IMR-90 (cell line): ENCODE results near the gene PYDC1. TPM values are rescaled to one million over a fixed set of nuclear protein-coding genes. Genes with fewer than 3 reads are reported as not detected.
A peak's percentile ranks its signal among the peaks of the same experiment; 100 is the strongest.

Experiments
- ATAC-seq: fragments of 200-7000 bp; cut with Tn5 transposase; 2 replicates; pipeline ENCODE4 v1.9.1; 2020; ENCODE audit warnings: low read depth, mild to moderate bottlenecking, moderate library complexity
- BruUV-seq: library from RNA; stranded (reverse); fragments of 400-500 nt; replicated peaks from 2 replicates; lab custom pipeline; 2021; lab: Mats Ljungman, UMichigan
- CTCF ChIA-PET: fragments of 300-600 bp; formaldehyde crosslinking; extraction: SDS; loops from one replicate; lab custom pipeline; 2021; ENCODE audit warnings: antibody characterized with exemption; lab: Yijun Ruan, JAX
- POLR2A ChIA-PET: fragments of 300-600 bp; sonication (Branson Sonifier 250); formaldehyde crosslinking; loops from one replicate; lab custom pipeline; 2022; ENCODE audit warnings: antibody characterized with exemption; ENCODE audit not compliant: unreplicated experiment; lab: Charles Lee
- DNase-seq: peaks from one replicate; pipeline ENCODE4 v3.0.0; 2013
- H2AFZ ChIP-seq: replicated peaks from 2 replicates; pipeline ENCODE3; 2013; ENCODE audit warnings: low read length, mild to moderate bottlenecking; ENCODE audit not compliant: poor library complexity
- H2AK5ac ChIP-seq: 2 replicates; pipeline ENCODE4 v1.6.1; 2013; ENCODE audit warnings: low read depth, low read length, inconsistent platforms
- H2AK9ac ChIP-seq: replicated peaks from 2 replicates; pipeline ENCODE3; 2013; ENCODE audit warnings: mild to moderate bottlenecking, low read depth, low read length, moderate library complexity; ENCODE audit not compliant: poor library complexity
- H2BK120ac ChIP-seq: 2 replicates; pipeline ENCODE4 v1.6.1; 2013; ENCODE audit warnings: low read depth, low read length, inconsistent platforms
- H2BK15ac ChIP-seq: 3 replicates; pipeline ENCODE4 v1.6.1; 2013; ENCODE audit warnings: low read depth, low read length, inconsistent platforms
- H2BK20ac ChIP-seq: 2 replicates; pipeline ENCODE4 v1.6.1; 2013; ENCODE audit warnings: low read depth, mild to moderate bottlenecking, inconsistent platforms, low read length, moderate library complexity
- H2BK5ac ChIP-seq: 2 replicates; pipeline ENCODE4 v1.6.1; 2013; ENCODE audit warnings: mild to moderate bottlenecking, low read depth, low read length, inconsistent platforms; ENCODE audit not compliant: poor library complexity, severe bottlenecking
- H3K14ac ChIP-seq: replicated peaks from 2 replicates; pipeline ENCODE4 v1.6.1; 2013; ENCODE audit warnings: low read depth, low read length, inconsistent platforms
- H3K18ac ChIP-seq: 2 replicates; pipeline ENCODE4 v1.6.1; 2013; ENCODE audit warnings: low read depth, low read length, control low read depth
- H3K23ac ChIP-seq: 2 replicates; pipeline ENCODE4 v1.6.1; 2013; ENCODE audit warnings: low read depth, low read length, inconsistent platforms
- H3K27ac ChIP-seq: 2 replicates; pipeline ENCODE4 v1.5.1; 2013; ENCODE audit warnings: mild to moderate bottlenecking, control low read depth, low read length; ENCODE audit not compliant: insufficient read depth
- H3K27me3 ChIP-seq: 2 replicates; pipeline ENCODE4 v1.6.1; 2013; ENCODE audit warnings: low read length; ENCODE audit not compliant: control insufficient read depth, insufficient read depth
- H3K36me3 ChIP-seq: 2 replicates; pipeline ENCODE4 v1.6.1; 2013; ENCODE audit warnings: low read length, mixed read lengths; ENCODE audit not compliant: control insufficient read depth, insufficient read depth
- H3K4ac ChIP-seq: 2 replicates; pipeline ENCODE4 v1.6.1; 2013; ENCODE audit warnings: low read depth, low read length, inconsistent platforms
- H3K4me1 ChIP-seq: 2 replicates; pipeline ENCODE4 v1.6.1; 2013; ENCODE audit warnings: low read length, mixed read lengths; ENCODE audit not compliant: control insufficient read depth, insufficient read depth
- H3K4me2 ChIP-seq: 2 replicates; pipeline ENCODE4 v1.6.1; 2013; ENCODE audit warnings: low read depth, mild to moderate bottlenecking, control low read depth, low read length, moderate library complexity
- H3K4me3 ChIP-seq: 2 replicates; pipeline ENCODE4 v1.5.1; 2013; ENCODE audit warnings: low read depth, mild to moderate bottlenecking, control low read depth, low read length, moderate library complexity; ENCODE audit not compliant: insufficient read depth
- H3K56ac ChIP-seq: 2 replicates; pipeline ENCODE4 v1.6.1; 2013; ENCODE audit warnings: low read length, inconsistent platforms; ENCODE audit not compliant: insufficient read depth; ENCODE audit errors: extremely low read depth
- H3K79me1 ChIP-seq, 2 experiments: 2 replicates each; pipeline ENCODE4 v1.6.1; 2013; ENCODE audit warnings: low read length in 2 of 2, inconsistent platforms in 1 of 2, low read depth in 1 of 2
- H3K9ac ChIP-seq: 2 replicates; pipeline ENCODE4 v1.6.1; 2013; ENCODE audit warnings: low read depth, low read length, control low read depth
- H3K9me1 ChIP-seq: 2 replicates; pipeline ENCODE4 v1.6.1; 2013; ENCODE audit warnings: low read length, inconsistent platforms; ENCODE audit not compliant: insufficient read depth
- H3K9me3 ChIP-seq: 2 replicates; pipeline ENCODE4 v1.6.1; 2013; ENCODE audit warnings: low read length; ENCODE audit not compliant: control insufficient read depth, insufficient read depth
- H4K20me1 ChIP-seq: 2 replicates; pipeline ENCODE4 v1.6.1; 2013; ENCODE audit warnings: low read length, inconsistent platforms; ENCODE audit not compliant: insufficient read depth
- H4K5ac ChIP-seq: 2 replicates; pipeline ENCODE4 v1.6.1; 2013; ENCODE audit warnings: mild to moderate bottlenecking, low read depth, low read length, control low read depth
- H4K8ac ChIP-seq, 2 experiments: 2 replicates each; pipeline ENCODE4 v1.6.1; 2013; ENCODE audit warnings: low read depth in 2 of 2, low read length in 2 of 2, control low read depth in 1 of 2, inconsistent platforms in 1 of 2
- H4K91ac ChIP-seq: 2 replicates; pipeline ENCODE4 v1.6.1; 2013; ENCODE audit warnings: low read depth, low read length, inconsistent platforms; ENCODE audit not compliant: insufficient read depth
- BHLHE40 ChIP-seq: fragments of 150-350 bp; IDR thresholded peaks from 2 replicates; pipeline ENCODE4 v1.6.1; 2016; ENCODE audit warnings: mild to moderate bottlenecking, low read depth, low read length
- CEBPB ChIP-seq: IDR thresholded peaks from 2 replicates; pipeline ENCODE4 v1.6.1; 2012; ENCODE audit warnings: low read depth, low read length, improper control_type of control experiment
- CHD1 ChIP-seq: IDR thresholded peaks from 2 replicates; pipeline ENCODE4 v1.6.1; 2012; ENCODE audit warnings: low read depth, low read length, improper control_type of control experiment
- CTCF ChIP-seq: conservative IDR thresholded peaks from 2 replicates; pipeline ENCODE4 v1.5.1; 2012; ENCODE audit warnings: mild to moderate bottlenecking, low read depth, low read length, improper control_type of control experiment
- ELK1 ChIP-seq: fragments of 150-350 bp; IDR thresholded peaks from 2 replicates; pipeline ENCODE4 v1.6.1; 2016; ENCODE audit warnings: low read depth, mild to moderate bottlenecking, low read length, moderate library complexity, borderline replicate concordance
- FOS ChIP-seq: fragments of 150-350 bp; IDR thresholded peaks from 2 replicates; pipeline ENCODE4 v1.6.1; 2016; ENCODE audit warnings: low read depth, low read length
- MAFK ChIP-seq: IDR thresholded peaks from 2 replicates; pipeline ENCODE4 v1.6.1; 2012; ENCODE audit warnings: low read depth, low read length, improper control_type of control experiment
- MAZ ChIP-seq: IDR thresholded peaks from 2 replicates; pipeline ENCODE4 v1.6.1; 2012; ENCODE audit warnings: low read depth, mild to moderate bottlenecking, low read length, improper control_type of control experiment, moderate library complexity, borderline replicate concordance
- MXI1 ChIP-seq: IDR thresholded peaks from 2 replicates; pipeline ENCODE4 v1.6.1; 2012; ENCODE audit warnings: low read depth, mild to moderate bottlenecking, low read length, moderate library complexity, borderline replicate concordance
- NFE2L2 ChIP-seq: fragments of 150-350 bp; IDR thresholded peaks from 2 replicates; pipeline ENCODE4 v1.6.1; 2016; ENCODE audit warnings: low read depth, mild to moderate bottlenecking, low read length
- POLR2A ChIP-seq: IDR thresholded peaks from 2 replicates; pipeline ENCODE4 v1.6.1; 2012; ENCODE audit warnings: mild to moderate bottlenecking, low read depth, low read length
- RAD21 ChIP-seq: IDR thresholded peaks from 2 replicates; pipeline ENCODE4 v1.6.1; 2012; ENCODE audit warnings: low read length, improper control_type of control experiment
- RCOR1 ChIP-seq: IDR thresholded peaks from 2 replicates; pipeline ENCODE4 v1.6.1; 2012; ENCODE audit warnings: mild to moderate bottlenecking, low read length, improper control_type of control experiment; ENCODE audit not compliant: insufficient replicate concordance
- RFX5 ChIP-seq: IDR thresholded peaks from 2 replicates; pipeline ENCODE4 v1.8.0; 2012; ENCODE audit warnings: low read depth, mild to moderate bottlenecking, low read length, moderate library complexity
- SMC3 ChIP-seq: fragments of 150-350 bp; IDR thresholded peaks from 2 replicates; pipeline ENCODE4 v1.6.1; 2016; ENCODE audit warnings: low read depth, mild to moderate bottlenecking, antibody characterized with exemption, low read length, moderate library complexity
- WGBS, 2 experiments: methylation state at CpG; one replicate each; pipeline versions ENCODE4 v1.1.5 to v1.1.7; 2013; ENCODE audit warnings: missing lambda C conversion rate in 2 of 2; ENCODE audit not compliant: insufficient read length in 1 of 2; ENCODE audit errors: extremely low coverage in 2 of 2; 5-methylcytosine and 5-hydroxymethylcytosine counted together
- dilution Hi-C: fragments of 300-500 bp; cut with HindIII; formaldehyde crosslinking; loops from one replicate; pipeline ENCODE4 v1.14.3; 2018; ENCODE audit warnings: low sequenced_read_pairs; ENCODE audit not compliant: unreplicated experiment
- in situ Hi-C: fragments of 300-500 bp; cut with MboI; formaldehyde crosslinking; loops from 3 replicates; pipeline ENCODE4 v1.14.3; 2019; ENCODE audit warnings: low sequenced_read_pairs, inconsistent platforms, mixed read lengths
- intact Hi-C: fragments of 100-400 bp; cut with micrococcal nuclease; formaldehyde crosslinking; loops from 2 replicates; pipeline ENCODE4 v1.10.0; 2022
- polyA plus RNA-seq, 3 experiments: library from polyadenylated mRNA; depleted of rRNA; stranded (reverse); fragments of >200 nt; gene quantifications; 2 replicates each; pipeline ENCODE4 v1.2.3, GENCODE V29; 2012; ENCODE audit warnings: low replicate concordance in 1 of 3
- total RNA-seq: library from RNA; depleted of rRNA; stranded (reverse); fragments of >200 nt; gene quantifications from 2 replicates; pipeline ENCODE4 v1.2.3, GENCODE V29; 2012

The PYDC1 gene
- total and polyA plus RNA-seq, 2 of the 4 experiments (the other 2 are of a cell fraction) = not detected

GRCh38 chr16:31213877-31214707 is 2.8 kb downstream of the PYDC1 start, which contains the start of gene TRIM72:
TRIM72 (plus strand) TSS chr16:31214119; CDS start chr16:31214739, 620 bp downstream.
- no peak within 1 kb of the TSS for H3K23ac ChIP-seq
- no peak within 1 kb of the TSS for H3K27ac ChIP-seq
- peak within 1 kb of the TSS; percentile 91 for H2AFZ ChIP-seq
- no peaks in the 10 kb centered on the region for H3K36me3 ChIP-seq
- H3K9me3 ChIP-seq = no peaks in the 10 kb centered on the region
- CTCF ChIA-PET = no interaction called here
- no peak for DNase-seq
- peak within 1 kb of the TSS; percentile 74 for H2AK9ac ChIP-seq
- no peak within 1 kb of the TSS for H4K91ac ChIP-seq
- no peak within 1 kb of the TSS for H2BK20ac ChIP-seq
- WGBS, 2 experiments = 58% methylated on average over 10 of the region's 25 CpGs; no CpG with 5 or more reads in 1 of the 2 experiments
- H3K9ac ChIP-seq = no peak within 1 kb of the TSS
- no peaks in the 10 kb centered on the region for H3K79me1 ChIP-seq
- peak within 1 kb of the TSS; percentile 27 for H3K4me3 ChIP-seq
- no peak within 1 kb of the TSS for H2BK120ac ChIP-seq
- POLR2A ChIA-PET = interaction anchor here (1.2 kb wide), 1 partner anchor 12 kb away, joined by 3 read pairs; the partner anchor contains the start of gene PYCARD
- H2BK5ac ChIP-seq = no peak within 1 kb of the TSS
- no peak within 1 kb of the TSS for H2BK15ac ChIP-seq
- no peak within 1 kb of the TSS for H3K18ac ChIP-seq
- no peak within 1 kb of the TSS for H3K56ac ChIP-seq
- peak within 1 kb of the TSS; percentile 47; the same call in 1 of the 2 replicates for H3K4me2 ChIP-seq
- in situ Hi-C loops = no loop called here
- BruUV-seq = no TSS peak
- intact Hi-C loops = loop anchor here (10.0 kb wide), 1 partner anchor 481 kb away; no protein-coding TSS in a partner anchor
- H3K9me1 ChIP-seq = no peaks in the 10 kb centered on the region
- no peaks in the 10 kb centered on the region; the same call in 1 of the 2 replicates for H4K20me1 ChIP-seq
- H3K27me3 ChIP-seq = peaks cover 56% of the 10 kb centered on the region
- no peak within 1 kb of the TSS for H2AK5ac ChIP-seq
- H4K5ac ChIP-seq = no peak within 1 kb of the TSS
- no peak for ATAC-seq
- H3K14ac ChIP-seq = no peak within 1 kb of the TSS
- no peak within 1 kb of the TSS for H3K4ac ChIP-seq
- dilution Hi-C loops = no loop called here
- H4K8ac ChIP-seq = no peak within 1 kb of the TSS
- H3K4me1 ChIP-seq = peaks cover 4% of the 10 kb centered on the region; the same call in 1 of the 2 replicates
- TF ChIP-seq ELK1 = no peak
- TF ChIP-seq MAFK = no peak
- no peak for TF ChIP-seq SMC3
- no peak for TF ChIP-seq RCOR1
- no peak for TF ChIP-seq NFE2L2
- TF ChIP-seq RFX5 = no peak
- TF ChIP-seq FOS = no peak
- no peak for TF ChIP-seq RAD21
- no peak for TF ChIP-seq CTCF
- no peak for TF ChIP-seq CEBPB
- TF ChIP-seq POLR2A = no peak
- TF ChIP-seq MAZ = no peak
- no peak for TF ChIP-seq CHD1
- no peak for TF ChIP-seq MXI1
- no peak for TF ChIP-seq BHLHE40
